Lung (tissue), 12 donors: ENCODE results near the gene AIM2. TPM values are rescaled to one million over a fixed set of nuclear protein-coding genes. Genes with fewer than 3 reads are reported as not detected.

Source experiments
- ATAC-seq: fragments of 200-7000 bp; cut with Tn5 transposase; one replicate; pipeline ENCODE4 v1.9.1; 2020; ENCODE audit warnings: moderate number of reproducible peaks; ENCODE audit not compliant: insufficient read depth, low FRiP score
- DNase-seq, 3 donors: peaks; one replicate each; pipeline ENCODE4 v3.0.0-alpha.2; 2013 to 2017
- H3K27ac ChIP-seq, 2 donors: one replicate each; pipeline ENCODE4 v1.5.1; 2013; ENCODE audit warnings: mild to moderate bottlenecking in 2 of 2, moderate library complexity in 2 of 2, control low read depth in 1 of 2, inconsistent platforms in 1 of 2, low read depth in 1 of 2, low read length in 1 of 2
- H3K27me3 ChIP-seq, 3 donors: one replicate each; pipeline ENCODE4 v1.5.1; 2013; ENCODE audit warnings: low read length in 2 of 3; ENCODE audit not compliant: control insufficient read depth in 3 of 3, insufficient read depth in 3 of 3
- H3K36me3 ChIP-seq, 4 donors: one replicate each; pipeline ENCODE4 v1.5.1; 2013; ENCODE audit warnings: low read length in 4 of 4, mild to moderate bottlenecking in 1 of 4, moderate library complexity in 1 of 4; ENCODE audit not compliant: control insufficient read depth in 4 of 4, insufficient read depth in 4 of 4
- H3K4me1 ChIP-seq, 5 donors: one replicate each; pipeline ENCODE4 v1.5.1; 2013; ENCODE audit warnings: low read length in 5 of 5, mild to moderate bottlenecking in 2 of 5, moderate library complexity in 1 of 5; ENCODE audit not compliant: control insufficient read depth in 5 of 5, insufficient read depth in 5 of 5
- H3K4me3 ChIP-seq: one replicate; pipeline ENCODE4 v1.5.1; 2013; ENCODE audit warnings: mild to moderate bottlenecking, control low read depth, moderate library complexity
- H3K9ac ChIP-seq, 2 donors: one replicate each; pipeline ENCODE4 v1.5.1; 2013; ENCODE audit warnings: low read length in 2 of 2, control low read depth in 1 of 2; ENCODE audit not compliant: insufficient read depth in 1 of 2
- H3K9me3 ChIP-seq, 4 donors: one replicate each; pipeline ENCODE4 v1.5.1; 2013; ENCODE audit warnings: low read length in 3 of 4, mild to moderate bottlenecking in 1 of 4, moderate library complexity in 1 of 4; ENCODE audit not compliant: control insufficient read depth in 4 of 4, insufficient read depth in 3 of 4
- WGBS, 2 donors: extraction: QIAGEN DNeasy Blood & Tissue Kit; methylation state at CpG; one replicate each; pipeline ENCODE4 v1.1.7; 2013; 5-methylcytosine and 5-hydroxymethylcytosine counted together
- polyA plus RNA-seq, 2 donors: library from polyadenylated mRNA; stranded (reverse); fragments of 200-250 nt; gene quantifications; one replicate each; pipeline ENCODE4 v1.2.1, GENCODE V29; 2013
- total RNA-seq, 2 donors: library from RNA; depleted of rRNA in 1 of 2; stranded (reverse); fragments of >200 nt in 1 of 2; gene quantifications; one replicate each; pipeline ENCODE4 v1.2.1, GENCODE V29; 2014 to 2021
- TF ChIP-seq, protein P1 (sequence below): IDR thresholded peaks from 2 replicates; pipeline ENCODE4 v1.5.1; 2012; ENCODE audit warnings: mild to moderate bottlenecking; ENCODE audit errors: control extremely low read depth, extremely low read depth
- donor health status: control.
- donor health status: control.
- donor health status: Bipolar disorder and iron deficiency.
- donor health status: healthy.
- donor health status: DM: yes; HTN: yes; CAD: no.

AIM2 gene
- total and polyA plus RNA-seq, 4 donors = 0.47 to 2.9 (median 1.4) TPM

DNA sequence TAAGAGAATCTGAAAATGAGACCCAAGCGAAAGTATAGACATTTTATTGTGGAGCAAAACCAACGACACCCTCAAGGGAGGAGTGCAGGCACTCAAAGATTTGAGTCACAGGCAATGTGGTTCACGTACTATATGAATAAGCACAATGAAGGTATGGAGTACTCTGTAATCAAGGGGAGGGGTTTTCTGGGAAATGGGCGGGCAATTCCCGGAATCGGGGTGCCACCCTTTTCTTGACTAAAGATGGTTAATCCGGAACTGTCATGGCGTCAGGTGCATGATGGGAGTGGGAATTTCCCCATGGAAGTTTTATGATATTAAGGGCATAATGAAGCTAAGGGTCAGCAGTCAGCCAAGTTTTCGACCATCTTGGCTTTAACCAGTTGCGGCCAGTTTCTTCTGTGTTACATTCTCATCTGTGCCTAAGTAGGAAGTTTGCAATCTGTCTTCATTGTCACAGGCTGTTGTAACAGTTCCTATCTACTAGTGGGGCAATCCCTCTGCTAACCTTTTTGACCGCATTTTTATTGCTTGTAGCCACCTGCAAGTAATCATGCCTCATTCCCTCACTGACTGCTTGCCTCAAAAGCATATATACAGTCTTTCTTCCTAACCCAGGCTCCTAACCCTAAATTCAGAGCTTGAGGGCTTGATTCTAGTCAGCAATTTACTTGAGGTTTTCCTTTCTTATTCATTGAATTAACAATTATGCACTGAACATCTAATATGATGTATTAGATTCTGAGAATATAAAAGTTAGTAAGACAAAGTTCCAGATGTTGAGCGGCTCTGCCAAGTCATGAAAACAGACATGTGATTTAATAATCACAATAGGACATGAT lies 775 bp upstream of the AIM2 start:
- no peak overlapping the region for H3K9ac ChIP-seq
- no peak for DNase-seq
- peak; percentile 36 for ATAC-seq
- TF ChIP-seq, protein P1, sequence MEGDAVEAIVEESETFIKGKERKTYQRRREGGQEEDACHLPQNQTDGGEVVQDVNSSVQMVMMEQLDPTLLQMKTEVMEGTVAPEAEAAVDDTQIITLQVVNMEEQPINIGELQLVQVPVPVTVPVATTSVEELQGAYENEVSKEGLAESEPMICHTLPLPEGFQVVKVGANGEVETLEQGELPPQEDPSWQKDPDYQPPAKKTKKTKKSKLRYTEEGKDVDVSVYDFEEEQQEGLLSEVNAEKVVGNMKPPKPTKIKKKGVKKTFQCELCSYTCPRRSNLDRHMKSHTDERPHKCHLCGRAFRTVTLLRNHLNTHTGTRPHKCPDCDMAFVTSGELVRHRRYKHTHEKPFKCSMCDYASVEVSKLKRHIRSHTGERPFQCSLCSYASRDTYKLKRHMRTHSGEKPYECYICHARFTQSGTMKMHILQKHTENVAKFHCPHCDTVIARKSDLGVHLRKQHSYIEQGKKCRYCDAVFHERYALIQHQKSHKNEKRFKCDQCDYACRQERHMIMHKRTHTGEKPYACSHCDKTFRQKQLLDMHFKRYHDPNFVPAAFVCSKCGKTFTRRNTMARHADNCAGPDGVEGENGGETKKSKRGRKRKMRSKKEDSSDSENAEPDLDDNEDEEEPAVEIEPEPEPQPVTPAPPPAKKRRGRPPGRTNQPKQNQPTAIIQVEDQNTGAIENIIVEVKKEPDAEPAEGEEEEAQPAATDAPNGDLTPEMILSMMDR = no peak
- peak overlapping the region in 1 of 2 donors; percentile 20 for H3K27ac ChIP-seq
- H3K9me3 ChIP-seq = no peaks in the 10 kb centered on the region
- peaks cover 0 to 2% (median 0%) of the 10 kb centered on the region in 3 donors for H3K27me3 ChIP-seq
- no peak overlapping the region for H3K4me3 ChIP-seq
- 51 to 60% methylated on average over 12 of the region's 12 CpGs for WGBS, 2 donors
- no peaks in the 10 kb centered on the region for H3K36me3 ChIP-seq
- H3K4me1 ChIP-seq = no peaks in the 10 kb centered on the region

DNA sequence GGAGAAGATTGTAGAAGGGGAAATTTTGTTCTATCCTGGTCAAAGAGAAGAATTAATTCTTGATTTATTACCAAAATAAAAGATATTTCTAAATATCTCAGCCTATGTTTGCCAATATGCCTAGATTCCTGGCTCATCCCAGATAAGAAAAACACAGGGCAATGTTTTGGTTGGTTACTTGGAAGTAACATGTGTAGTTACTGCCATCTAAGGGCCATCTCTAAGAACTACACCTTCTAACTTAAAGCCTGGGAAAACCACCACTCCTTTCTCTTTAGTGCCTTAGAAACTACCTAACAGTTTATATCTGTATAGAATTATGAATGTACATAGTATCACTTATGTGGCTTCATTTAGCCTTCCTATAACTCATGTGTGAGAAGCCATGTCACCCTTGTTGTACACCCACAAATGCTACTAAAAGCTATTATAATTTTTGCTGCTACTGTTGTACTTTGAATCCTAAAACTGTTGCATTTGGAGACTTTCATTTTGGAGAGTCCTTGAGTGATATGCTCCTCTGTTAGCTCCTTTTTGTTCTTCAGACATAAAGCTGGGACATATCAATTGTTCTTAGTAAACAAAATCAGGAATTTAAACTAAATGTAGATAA lies 4.5 kb downstream of the AIM2 start:
- no peaks in the 10 kb centered on the region for H3K9me3 ChIP-seq
- no peaks in the 10 kb centered on the region for H3K27me3 ChIP-seq
- no peak overlapping the region for H3K27ac ChIP-seq
- no peaks in the 10 kb centered on the region for H3K4me1 ChIP-seq
- TF ChIP-seq, protein P1 = peak; percentile 64
- DNase-seq (peak in 2 of 3 donors; percentile 69 to 84), ATAC-seq (peak; percentile 63)
- no peak overlapping the region for H3K4me3 ChIP-seq
- no peak overlapping the region for H3K9ac ChIP-seq
- H3K36me3 ChIP-seq = no peaks in the 10 kb centered on the region

GRCh38 chr1:159068886-159069285 lies 7.7 kb downstream of the AIM2 start:
- 77 to 81% methylated on average over 2 of the region's 2 CpGs for WGBS, 2 donors
- Histone ChIP-seq H3K36me3 (no peaks in the 10 kb centered on the region), H3K9ac (no peak overlapping the region), H3K4me1 (no peaks in the 10 kb centered on the region), H3K27me3 (no peaks in the 10 kb centered on the region), H3K4me3 (no peak overlapping the region), H3K27ac (no peak overlapping the region), H3K9me3 (no peaks in the 10 kb centered on the region)
- no peak for ATAC-seq
- no peak for DNase-seq
- TF ChIP-seq, protein P1 = no peak
